NK-92 (cell line): ENCODE measurements around the gene CBR1.
A peak's percentile ranks its signal among the peaks of the same experiment; 100 is the strongest.

Experiments
- DNase-seq: peaks from one replicate; lab custom pipeline; 2025; ENCODE audit not compliant: unreplicated experiment; lab: John Stamatoyannopoulos, UW

CBR1 gene

GRCh38 chr21:36069713-36070583, at the start of gene CBR1:
Gene CBR1, plus strand, starts transcription at chr21:36070024. Its CDS starts 92 bp downstream, at chr21:36070116.
- peak; percentile 15 for DNase-seq

- DNase-seq = no peak
These were observed 48.5 kb upstream of the CBR1 start for GRCh38 chr21:36021251-36021837.

GRCh38 chr21:36022427-36023091, 47.3 kb upstream of the CBR1 start:
- no peak for DNase-seq

DNA sequence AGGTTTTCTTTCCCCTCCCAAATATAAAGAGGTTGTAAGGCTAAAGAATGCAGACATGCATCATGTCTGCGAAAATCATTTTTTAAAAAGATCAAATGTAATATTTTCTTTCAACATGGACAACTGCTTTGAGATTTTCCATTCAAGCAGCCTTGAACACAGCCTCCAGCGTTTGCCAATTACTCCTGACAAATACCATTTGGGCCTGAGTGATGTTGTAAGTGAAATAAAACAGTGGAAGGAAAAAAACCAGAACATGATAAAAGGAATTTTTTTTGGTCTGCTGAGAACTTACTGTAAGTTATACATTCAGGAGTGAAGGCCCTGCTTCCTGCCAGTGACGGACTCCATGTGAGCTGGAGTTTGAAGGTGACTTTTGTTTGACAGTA, 46.7 kb upstream of the CBR1 start:
- DNase-seq = no peak

- DNase-seq = no peak
These were observed 45.0 kb upstream of the CBR1 start for GRCh38 chr21:36024782-36025181.

DNA sequence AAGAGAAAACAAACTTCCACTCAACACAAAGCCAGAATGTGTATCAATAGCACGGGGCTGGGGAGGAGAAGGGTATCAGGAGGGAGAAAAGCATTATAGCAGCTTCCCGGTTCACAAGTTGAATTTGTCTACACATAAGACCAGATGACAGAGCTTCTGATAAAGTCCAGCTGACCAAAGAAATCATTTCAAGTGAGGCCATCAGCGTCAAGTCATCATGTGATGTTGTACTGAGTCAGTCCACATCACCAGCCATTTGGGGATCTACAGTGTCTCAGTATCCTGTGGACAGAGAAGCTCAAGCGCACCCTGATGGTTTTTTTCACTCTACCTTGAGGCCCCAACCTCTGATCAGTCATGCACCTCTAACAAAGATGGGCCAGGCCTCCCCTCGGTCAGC, 42.5 kb upstream of the CBR1 start:
- no peak for DNase-seq

DNA sequence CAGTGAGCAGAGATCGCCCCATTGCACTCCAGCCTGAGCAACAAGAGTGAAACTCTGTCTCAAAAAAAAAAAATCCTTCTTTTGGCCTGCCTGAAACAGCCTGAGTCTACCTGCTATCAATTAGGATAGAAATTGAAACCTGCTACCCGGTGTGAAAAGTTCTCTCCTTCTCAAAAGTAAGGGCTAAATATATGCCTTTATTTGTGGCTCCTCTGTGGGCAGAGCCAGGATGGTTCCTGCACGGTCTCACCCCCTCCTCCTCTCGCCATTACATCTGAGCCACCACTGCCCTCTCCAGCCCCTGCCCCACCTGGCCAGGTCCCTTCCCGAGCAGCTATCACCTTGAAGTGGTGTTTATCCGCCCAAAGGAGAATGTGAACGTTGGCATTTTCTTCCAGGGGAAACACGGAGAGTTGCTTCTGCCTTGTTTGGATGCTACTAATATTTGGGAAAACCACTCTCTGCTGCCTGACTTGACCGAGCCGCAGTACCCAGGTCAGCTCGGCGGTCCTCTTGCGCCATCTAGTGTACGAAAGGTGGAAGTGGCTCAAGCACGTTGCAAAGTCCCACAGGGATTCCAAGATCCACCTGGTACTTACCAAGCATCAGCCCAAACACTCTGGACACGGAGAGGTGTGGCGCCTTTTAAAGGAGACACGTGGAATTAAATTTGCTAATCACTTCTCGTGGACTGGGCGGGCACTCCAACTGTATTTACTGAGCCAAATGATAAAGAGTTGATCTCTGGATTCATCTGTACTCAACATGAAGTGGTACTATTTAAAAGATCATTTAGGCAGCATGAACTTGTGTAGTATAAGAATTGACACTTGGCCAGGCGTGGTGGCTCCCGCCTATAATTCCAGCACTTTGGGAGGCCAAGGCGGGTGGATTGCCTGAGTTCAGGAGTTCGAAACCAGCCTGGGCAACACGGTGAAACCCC, 41.4 kb upstream of the CBR1 start:
- DNase-seq = no peak

DNA sequence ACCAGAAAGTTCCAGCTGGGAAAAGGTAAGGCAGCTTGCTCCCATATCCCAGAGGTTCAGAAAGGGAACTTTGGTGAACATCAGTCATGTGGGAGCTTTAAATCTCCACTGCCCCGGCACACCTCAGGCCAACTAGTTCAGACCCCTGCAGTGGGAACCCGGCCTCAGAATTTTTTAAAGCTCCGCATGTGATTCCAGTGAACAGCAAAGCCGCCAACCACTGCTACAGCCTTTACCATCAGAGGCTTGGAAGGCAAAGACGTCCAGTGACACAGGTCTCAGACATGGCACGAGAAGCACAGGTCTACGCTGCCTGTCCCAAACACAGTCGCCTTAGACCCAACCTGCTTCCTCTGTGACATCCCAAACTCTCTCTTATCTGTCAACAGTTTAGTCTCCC, 40.5 kb upstream of the CBR1 start:
- no peak for DNase-seq

- no peak for DNase-seq
These were observed 39.1 kb upstream of the CBR1 start for GRCh38 chr21:36030581-36031189.

GRCh38 chr21:36032647-36033406, 37.0 kb upstream of the CBR1 start:
- DNase-seq = no peak

DNA sequence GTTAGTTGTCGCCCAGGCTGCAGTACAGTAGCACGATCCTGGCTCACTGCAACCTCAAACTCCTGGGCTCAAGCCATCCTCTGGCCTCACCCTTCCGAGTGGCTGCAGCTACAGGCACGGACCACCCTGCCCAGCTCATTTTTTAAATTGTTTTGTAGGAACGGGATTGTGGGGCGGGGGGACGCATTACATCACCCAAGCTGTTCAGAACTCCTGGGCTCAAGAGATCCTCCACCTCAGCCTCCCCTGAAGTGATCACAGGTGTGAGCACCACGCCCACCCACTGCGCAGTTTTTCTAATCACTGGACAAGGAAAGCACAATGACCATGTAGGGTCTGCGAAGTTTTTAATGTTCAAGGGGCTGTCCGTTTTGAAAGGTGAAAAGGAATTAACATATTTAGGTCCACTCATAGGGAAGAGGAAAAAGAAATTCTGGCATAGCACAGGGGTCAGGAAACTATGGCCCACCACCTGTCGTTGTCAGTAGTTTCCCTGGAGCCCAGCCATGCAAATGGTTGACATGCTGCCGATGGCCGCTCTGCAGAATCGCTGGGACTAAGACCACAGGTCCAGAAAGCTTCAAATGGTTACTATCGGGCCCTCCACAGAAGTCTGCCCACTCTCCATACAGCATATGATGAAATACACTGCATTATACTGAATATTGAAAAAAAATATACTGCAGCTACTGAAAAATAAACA, 35.5 kb upstream of the CBR1 start:
- DNase-seq = no peak

- DNase-seq = no peak
These were observed 34.4 kb upstream of the CBR1 start for GRCh38 chr21:36035381-36035791.

DNA sequence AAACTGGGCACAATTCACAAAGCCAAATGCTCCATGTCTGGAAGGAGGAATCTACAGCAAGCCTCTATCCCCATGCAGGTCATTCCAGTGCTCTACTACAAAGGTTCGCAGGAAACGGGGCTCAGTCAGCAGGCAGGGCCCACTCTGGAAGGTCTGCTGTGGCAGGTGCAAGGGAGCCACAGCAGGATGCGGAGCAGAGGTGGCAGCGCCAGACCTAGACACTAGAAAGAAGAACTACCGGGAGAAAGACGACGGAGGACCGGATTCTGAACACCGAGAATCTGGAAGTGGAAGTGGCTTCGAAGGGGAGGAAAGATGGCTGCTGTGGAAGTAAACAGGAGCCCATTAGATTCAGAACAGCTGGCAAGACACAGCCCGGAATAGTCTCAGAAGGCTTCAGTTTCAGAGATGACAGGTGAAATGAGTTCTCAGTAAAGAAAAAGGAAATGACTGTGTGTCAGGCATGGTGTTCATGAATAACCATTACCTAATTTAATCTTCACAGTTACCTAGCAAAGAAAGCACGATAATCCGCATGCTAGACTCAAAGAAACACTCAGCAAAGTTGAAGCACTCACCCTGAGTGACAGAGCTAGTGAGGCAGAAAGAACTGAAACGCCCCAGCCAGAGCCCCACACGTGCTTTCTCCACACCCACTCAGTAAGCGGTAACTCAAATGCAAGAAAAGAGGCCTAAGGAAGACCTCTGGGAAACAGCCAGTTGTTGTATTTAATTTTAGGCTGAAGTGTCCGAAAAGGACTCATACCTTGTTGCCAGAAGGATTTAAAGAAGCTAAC, 30.9 kb upstream of the CBR1 start:
- no peak for DNase-seq

- no peak for DNase-seq
These were observed 30.0 kb upstream of the CBR1 start for GRCh38 chr21:36039861-36040260.

DNA sequence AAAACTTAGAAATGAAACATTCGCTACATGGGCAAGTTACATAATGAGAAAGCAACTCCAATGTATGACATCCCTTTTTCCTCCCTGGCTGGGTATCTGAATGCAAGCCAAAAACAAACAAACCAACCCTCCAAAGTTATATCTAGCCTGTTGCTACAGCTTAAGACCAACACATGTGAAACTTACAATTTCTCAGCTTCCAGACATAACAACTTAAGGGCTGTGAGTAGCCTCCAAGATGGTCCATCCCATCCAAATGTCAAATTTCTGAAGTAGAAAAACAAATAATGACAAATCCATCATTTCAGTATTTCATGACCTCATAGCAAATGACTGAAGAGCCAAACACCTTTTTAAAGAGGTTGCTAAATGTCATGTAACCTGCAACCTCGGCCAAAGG, 29.4 kb upstream of the CBR1 start:
- DNase-seq = no peak

- no peak for DNase-seq
These were observed 27.9 kb upstream of the CBR1 start for GRCh38 chr21:36041910-36042309.

GRCh38 chr21:36044056-36044455, 25.8 kb upstream of the CBR1 start:
- no peak for DNase-seq

- no peak for DNase-seq
These were observed 23.8 kb upstream of the CBR1 start for GRCh38 chr21:36045993-36046392.
